ENCODE data around the gene GJC1. TPM values are rescaled to one million over a fixed set of nuclear protein-coding genes. Genes with fewer than 3 reads are reported as not detected.

The GJC1 gene
- total RNA-seq, 1 experiment from 2014 or later: 119 TPM

- H4K5ac ChIP-seq (ENCODE audit: insufficient read length, low read depth, low read length): no peak overlapping the region
- H3K27me3 ChIP-seq (ENCODE audit: insufficient read depth, low read length): peaks cover 14% of the 10 kb centered on the region
- H2BK20ac ChIP-seq (ENCODE audit: low read depth, low read length, poor library complexity, severe bottlenecking): no peak overlapping the region
- H3K27ac Mint-ChIP-seq: no peak overlapping the region; a peak in 1 of 7 replicates
- H3K4me1 Mint-ChIP-seq: peaks cover 1 to 2% of the 10 kb centered on the region in 2 experiments; a peak in 2 of 4 replicates
- H3K4me1 ChIP-seq (ENCODE audit: insufficient read depth, low read length): no peaks in the 10 kb centered on the region
- H3K4me3 Mint-ChIP-seq: no peak overlapping the region
- no peaks in the 10 kb centered on the region for H3K79me2 ChIP-seq (ENCODE audit: insufficient read depth, low read length)
- DNase-seq: no peak
- peaks cover 42% of the 10 kb centered on the region for H3K27me3 Mint-ChIP-seq (ENCODE audit: low read depth)
- no peak overlapping the region for H3K4me2 ChIP-seq (ENCODE audit: insufficient read depth, insufficient read length, low read length)
- no peaks in the 10 kb centered on the region for H4K20me1 ChIP-seq (ENCODE audit: control insufficient read depth, insufficient read depth, insufficient read length)
- H2AK5ac ChIP-seq (ENCODE audit: insufficient read length, low read length): no peak overlapping the region
- no peak for TF ChIP-seq CTCF (conservative IDR thresholded peaks at IDR 0.05)
- no peak overlapping the region for H4K8ac ChIP-seq (replicated peaks; ENCODE audit: insufficient read length, low read depth, low read length)
- no peak overlapping the region for H2BK5ac ChIP-seq (ENCODE audit: insufficient read length, low read length)
- H2BK120ac ChIP-seq (ENCODE audit: low read depth, low read length, poor library complexity, severe bottlenecking): no peak overlapping the region
- H3K23me2 ChIP-seq (ENCODE audit: insufficient read length, low read depth, low read length, poor library complexity, severe bottlenecking): peaks cover under 1% of the 10 kb centered on the region
- no peaks in the 10 kb centered on the region for H3K9me3 Mint-ChIP-seq
- H3K79me1 ChIP-seq (ENCODE audit: insufficient read depth, low read depth, low read length, poor library complexity, severe bottlenecking): no peaks in the 10 kb centered on the region
- no peak overlapping the region for H3K27ac ChIP-seq (ENCODE audit: insufficient read length, low read depth, low read length)
- H3K56ac ChIP-seq (ENCODE audit: insufficient read length, low read depth, low read length): no peak overlapping the region
- H2AFZ ChIP-seq (ENCODE audit: low read length): no peak overlapping the region
- no peak overlapping the region for H3K18ac ChIP-seq (ENCODE audit: insufficient read length, low read depth, low read length)
- no peak overlapping the region for H3T11ph ChIP-seq (ENCODE audit: low read length)
- H3K23ac ChIP-seq (ENCODE audit: insufficient read length, low read depth, low read length): no peak overlapping the region
- H2BK12ac ChIP-seq (ENCODE audit: insufficient read length, low read depth, low read length): no peak overlapping the region
- H3K9me3 ChIP-seq (ENCODE audit: control insufficient read depth, low read depth, low read length): no peaks in the 10 kb centered on the region
- H4K91ac ChIP-seq (ENCODE audit: insufficient read length, low read depth, low read length): no peak overlapping the region
- no CpG with 5 or more reads among the region's 17 CpGs for WGBS (ENCODE audit: extremely low coverage, insufficient read length, low lambda C conversion rate)
- no peak overlapping the region for H2BK15ac ChIP-seq (ENCODE audit: low read depth, low read length)
- no peak overlapping the region for H3K9ac ChIP-seq (ENCODE audit: extremely low read depth, insufficient read length, low read length)
- no peak overlapping the region for H3K14ac ChIP-seq (ENCODE audit: insufficient read depth, low read length)
- no peak overlapping the region for H3K4ac ChIP-seq (ENCODE audit: low read depth, low read length)
- H3K36me3 Mint-ChIP-seq (ENCODE audit: insufficient read depth in 1 of 3, low read depth in 3 of 3): peaks cover 14 to 28% (median 25%) of the 10 kb centered on the region in 3 experiments; a peak in 6 of 7 replicates
Observed at GRCh38 chr17:44752953-44753861, 76.9 kb downstream of the GJC1 start.
